Fibroblast of mammary gland (primary cell): ENCODE results near the gene ARID5B.

ENCODE experiments used
- DNase-seq: peaks from one replicate; pipeline ENCODE4 v3.0.0-alpha.2; 2010; ENCODE audit warnings: low read depth
- H3K4me3 ChIP-seq: 2 replicates; pipeline ENCODE4 v1.5.1; 2011; ENCODE audit warnings: low read depth, mild to moderate bottlenecking, low read length, moderate library complexity; ENCODE audit not compliant: control insufficient read depth
- CTCF ChIP-seq: conservative IDR thresholded peaks from 2 replicates; pipeline ENCODE4 v1.5.1; 2011; ENCODE audit warnings: low read depth, low read length, inconsistent platforms; ENCODE audit not compliant: control insufficient read depth, insufficient read depth

ARID5B gene

DNA sequence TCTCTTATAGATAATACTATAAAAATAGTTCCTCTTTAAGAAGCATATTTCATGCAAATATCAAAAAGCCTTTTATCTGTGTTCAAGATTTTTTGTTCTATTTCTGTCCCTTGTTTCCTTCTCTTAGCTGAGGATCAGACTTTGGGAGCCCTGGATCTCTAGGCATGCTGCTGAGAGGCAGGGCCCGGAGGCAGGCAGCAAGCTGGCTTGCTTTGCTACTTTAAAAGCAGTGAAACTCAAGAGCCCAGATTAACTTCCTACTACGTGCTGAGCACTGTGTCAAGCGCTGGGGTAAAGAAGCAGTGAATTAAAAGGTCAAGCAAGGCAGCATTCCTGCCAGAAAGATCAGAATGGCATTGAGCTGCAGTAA, 31.0 kb upstream of the ARID5B start:
- TF ChIP-seq CTCF: no peak

GRCh38 chr10:61871487-61871886, 30.0 kb upstream of the ARID5B start:
- TF ChIP-seq CTCF: no peak
- no peak overlapping the region for H3K4me3 ChIP-seq
- no peak for DNase-seq

More for the DNA sequence above, 31.0 kb upstream of the ARID5B start:
- H3K4me3 ChIP-seq: no peak overlapping the region
- no peak for DNase-seq

DNA sequence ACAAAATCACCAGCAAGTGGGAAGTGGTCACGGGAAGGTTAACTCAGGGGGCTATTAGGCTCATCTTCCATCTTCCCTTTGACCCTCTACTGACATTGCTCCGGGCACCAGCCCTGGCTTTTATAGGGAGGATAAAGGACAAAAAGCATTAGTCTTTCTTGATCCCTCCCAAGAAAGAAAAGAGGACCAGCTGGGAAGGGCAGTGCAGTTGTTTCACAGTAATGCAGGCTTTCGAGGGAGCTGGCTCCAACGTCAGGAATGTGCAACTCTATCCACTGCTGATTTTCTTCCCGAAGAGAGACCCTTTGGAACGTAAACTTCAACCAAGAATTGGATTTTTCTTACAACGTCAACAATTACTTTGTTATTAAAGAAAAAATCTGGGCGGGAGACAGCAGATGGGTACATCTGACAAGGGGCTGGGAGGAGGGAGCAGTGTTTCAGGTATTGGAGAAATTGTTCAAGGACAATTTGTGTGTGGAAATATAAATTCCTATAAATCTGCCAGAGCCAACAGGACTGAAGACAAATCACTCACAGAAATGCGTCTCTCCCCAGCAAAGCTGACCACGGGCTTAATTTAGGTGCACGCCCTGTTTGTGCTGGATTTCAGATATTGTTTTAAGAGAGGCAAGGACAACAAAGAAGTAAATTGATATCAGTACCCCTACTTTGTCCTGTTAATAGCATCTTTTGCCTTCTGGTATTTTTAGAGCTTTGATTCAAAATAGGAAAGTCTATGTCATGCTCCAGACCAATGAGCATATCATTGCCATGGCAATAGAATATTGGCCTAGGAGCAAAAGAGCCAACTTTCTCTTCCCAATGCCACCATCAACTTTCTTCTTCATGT, 23.4 kb upstream of the ARID5B start:
- no peak for DNase-seq
- no peak overlapping the region for H3K4me3 ChIP-seq
- TF ChIP-seq CTCF: no peak

GRCh38 chr10:61878740-61879068, 22.8 kb upstream of the ARID5B start:
- TF ChIP-seq CTCF: no peak

DNA sequence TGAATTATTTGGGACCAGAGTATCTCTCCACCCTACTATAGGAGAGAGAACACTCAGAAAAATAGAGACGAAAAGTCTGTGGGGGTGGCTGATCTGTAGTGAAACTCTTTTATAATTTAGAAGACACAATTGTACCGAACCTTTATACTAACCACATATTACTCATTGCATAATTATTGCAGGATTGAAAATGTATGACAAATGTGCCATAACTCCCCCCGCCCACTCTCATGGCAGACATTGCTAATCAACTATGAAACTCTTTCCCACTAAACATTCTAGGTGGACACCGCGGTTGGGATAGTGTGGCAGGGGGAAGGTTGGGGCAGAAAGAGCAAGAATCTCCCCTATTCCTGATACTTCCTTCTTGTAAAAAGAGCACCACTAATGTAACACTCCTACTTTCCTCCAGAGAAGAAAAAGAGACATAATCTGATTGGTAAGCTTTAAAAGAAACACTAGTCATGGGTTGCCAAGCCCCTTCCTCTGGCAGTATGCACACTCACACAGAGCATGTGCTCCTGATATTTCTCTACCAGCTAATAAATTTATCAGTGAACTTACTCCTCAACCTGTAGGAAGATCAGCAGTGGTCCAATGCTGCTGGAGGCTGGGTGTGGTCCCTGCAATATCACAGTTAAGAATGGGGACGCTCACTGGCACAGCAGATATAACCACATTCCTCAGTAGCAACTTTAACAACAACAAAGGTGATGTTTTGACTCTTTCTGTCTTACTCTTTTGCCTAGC, 18.7 kb upstream of the ARID5B start:
- peak; percentile 66 for DNase-seq
- no peak for TF ChIP-seq CTCF
- no peak overlapping the region for H3K4me3 ChIP-seq

More at GRCh38 chr10:61878740-61879068, 22.8 kb upstream of the ARID5B start:
- no peak overlapping the region for H3K4me3 ChIP-seq
- DNase-seq: no peak

DNA sequence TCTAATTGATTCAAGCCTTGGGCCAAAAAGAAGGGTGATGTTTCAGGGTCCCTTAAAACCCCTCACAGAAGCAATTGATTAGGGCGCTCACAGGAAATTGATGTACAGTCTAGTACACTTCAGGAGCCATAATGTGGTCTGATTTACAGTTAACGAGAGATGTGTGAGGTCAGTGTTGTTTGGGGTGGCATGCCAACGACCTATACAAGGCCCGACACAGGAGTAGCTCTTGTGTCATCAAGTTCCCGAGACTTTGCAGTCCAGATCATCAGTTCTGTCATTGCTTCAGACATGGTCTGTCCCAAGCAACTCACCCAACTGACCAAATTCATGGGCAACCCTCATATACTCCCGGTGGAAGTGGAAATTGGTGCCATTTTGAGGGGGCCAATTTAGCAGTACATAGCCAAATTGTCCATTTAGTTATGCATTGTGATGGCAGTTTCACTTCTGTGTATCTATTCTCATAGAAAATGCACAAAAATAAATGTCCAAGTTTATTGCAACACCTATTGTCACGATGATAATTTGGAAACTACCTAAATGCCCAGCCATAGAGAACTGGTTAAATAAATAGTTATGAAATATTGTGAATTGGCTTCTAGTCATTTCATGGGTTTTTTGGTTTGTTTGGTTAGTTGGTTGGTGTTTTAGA, 18.0 kb upstream of the ARID5B start:
- no peak overlapping the region for H3K4me3 ChIP-seq
- DNase-seq: no peak
- TF ChIP-seq CTCF: no peak
